Glutamatergic neuron (in vitro differentiated cells): Measurements from ENCODE around the gene HMGB4. TPM values are rescaled to one million over a fixed set of nuclear protein-coding genes. Genes with fewer than 3 reads are reported as not detected.

Experiments
- DNase-seq: peaks from one replicate; pipeline ENCODE4 v3.0.0; 2022
- H3K27ac Mint-ChIP-seq: one replicate; pipeline ENCODE4 v1.8.0; 2020; ENCODE audit warnings: mild to moderate bottlenecking, mixed read lengths, inconsistent platforms; ENCODE audit not compliant: unreplicated experiment
- H3K27me3 Mint-ChIP-seq: one replicate; pipeline ENCODE4 v1.8.0; 2020; ENCODE audit warnings: mild to moderate bottlenecking, moderate library complexity, mixed read lengths, inconsistent platforms; ENCODE audit not compliant: unreplicated experiment
- H3K36me3 Mint-ChIP-seq: one replicate; pipeline ENCODE4 v1.8.0; 2020; ENCODE audit warnings: mild to moderate bottlenecking, mixed read lengths, inconsistent platforms; ENCODE audit not compliant: unreplicated experiment
- H3K4me1 Mint-ChIP-seq: one replicate; pipeline ENCODE4 v1.8.0; 2020; ENCODE audit warnings: mild to moderate bottlenecking, low read depth, mixed read lengths, inconsistent platforms; ENCODE audit not compliant: unreplicated experiment
- H3K4me3 Mint-ChIP-seq: one replicate; pipeline ENCODE4 v1.8.0; 2020; ENCODE audit warnings: mild to moderate bottlenecking, mixed read lengths, inconsistent platforms; ENCODE audit not compliant: unreplicated experiment
- H3K9me3 Mint-ChIP-seq: one replicate; pipeline ENCODE4 v1.8.0; 2020; ENCODE audit warnings: mild to moderate bottlenecking, moderate library complexity, mixed read lengths, inconsistent platforms; ENCODE audit not compliant: unreplicated experiment
- total RNA-seq: library from RNA; stranded (reverse); fragmentation: NEBNext Ultra II Directional; extraction: Animal tissue kit (Norgen Biotek cat#: 25700); gene quantifications from one replicate; pipeline ENCODE4 v1.2.1, GENCODE V29; 2021; ENCODE audit not compliant: unreplicated experiment
- TF ChIP-seq, protein P1 (sequence below): fragments of 200-600 bp; sonication (generic); IDR thresholded peaks from one replicate; pipeline ENCODE4 v1.5.0; 2021; ENCODE audit not compliant: partially characterized antibody, unreplicated experiment

Gene HMGB4
- total RNA-seq, 1 donor from 2014 or later, result not detected

DNA sequence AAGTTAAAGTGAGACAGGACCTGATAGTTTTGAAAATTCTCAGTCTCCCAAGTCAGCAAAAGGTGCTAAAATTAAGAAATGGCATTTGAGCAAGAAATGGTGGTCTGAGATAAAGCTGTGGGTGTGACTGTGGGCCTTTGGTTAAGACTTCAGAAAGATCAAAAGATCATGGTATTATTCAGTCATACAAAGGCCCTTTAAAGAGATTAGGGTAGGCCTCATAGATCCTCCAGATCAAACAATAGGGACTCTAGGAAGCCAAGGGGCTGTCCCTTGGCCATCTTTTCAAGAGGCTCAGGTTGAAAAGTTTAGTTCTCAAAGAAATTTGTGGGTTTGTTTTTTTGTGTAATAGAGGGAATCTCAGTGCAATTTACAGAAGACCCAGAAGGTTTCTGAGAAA lies 8.4 kb downstream of the HMGB4 start:
- Mint-ChIP-seq H3K36me3 (no peaks in the 10 kb centered on the region), H3K27ac (no peak overlapping the region), H3K9me3 (peaks cover 4% of the 10 kb centered on the region), H3K4me1 (no peaks in the 10 kb centered on the region), H3K27me3 (peaks cover 2% of the 10 kb centered on the region), H3K4me3 (no peak overlapping the region)
- TF ChIP-seq, protein P1, sequence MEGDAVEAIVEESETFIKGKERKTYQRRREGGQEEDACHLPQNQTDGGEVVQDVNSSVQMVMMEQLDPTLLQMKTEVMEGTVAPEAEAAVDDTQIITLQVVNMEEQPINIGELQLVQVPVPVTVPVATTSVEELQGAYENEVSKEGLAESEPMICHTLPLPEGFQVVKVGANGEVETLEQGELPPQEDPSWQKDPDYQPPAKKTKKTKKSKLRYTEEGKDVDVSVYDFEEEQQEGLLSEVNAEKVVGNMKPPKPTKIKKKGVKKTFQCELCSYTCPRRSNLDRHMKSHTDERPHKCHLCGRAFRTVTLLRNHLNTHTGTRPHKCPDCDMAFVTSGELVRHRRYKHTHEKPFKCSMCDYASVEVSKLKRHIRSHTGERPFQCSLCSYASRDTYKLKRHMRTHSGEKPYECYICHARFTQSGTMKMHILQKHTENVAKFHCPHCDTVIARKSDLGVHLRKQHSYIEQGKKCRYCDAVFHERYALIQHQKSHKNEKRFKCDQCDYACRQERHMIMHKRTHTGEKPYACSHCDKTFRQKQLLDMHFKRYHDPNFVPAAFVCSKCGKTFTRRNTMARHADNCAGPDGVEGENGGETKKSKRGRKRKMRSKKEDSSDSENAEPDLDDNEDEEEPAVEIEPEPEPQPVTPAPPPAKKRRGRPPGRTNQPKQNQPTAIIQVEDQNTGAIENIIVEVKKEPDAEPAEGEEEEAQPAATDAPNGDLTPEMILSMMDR, result no peak
- no peak for DNase-seq

DNA sequence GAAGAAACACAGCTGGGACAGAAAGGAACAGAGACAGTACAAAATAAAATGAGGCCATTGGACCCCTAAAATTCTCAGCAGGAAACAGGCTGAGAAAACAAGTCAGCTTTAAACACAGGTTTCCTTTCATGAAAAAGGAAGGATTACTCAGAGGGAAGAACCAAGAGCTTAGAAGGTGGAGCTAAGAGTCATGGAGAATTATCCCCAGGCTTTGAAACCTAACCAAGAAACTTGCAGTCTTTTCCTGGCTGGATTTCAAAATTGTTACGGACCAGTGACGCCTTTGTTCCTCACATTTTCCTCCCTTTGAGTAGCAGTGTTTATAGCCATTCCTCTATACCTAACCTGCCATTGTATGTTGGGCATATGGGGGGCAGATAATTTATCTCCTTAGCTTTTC lies 8.8 kb downstream of the HMGB4 start:
- TF ChIP-seq, protein P1, result no peak
- no peak overlapping the region for H3K27ac Mint-ChIP-seq
- no peak overlapping the region for H3K4me3 Mint-ChIP-seq
- no peaks in the 10 kb centered on the region for H3K4me1 Mint-ChIP-seq
- H3K36me3 Mint-ChIP-seq, result no peaks in the 10 kb centered on the region
- H3K27me3 Mint-ChIP-seq, result peaks cover 2% of the 10 kb centered on the region
- no peak for DNase-seq
- peaks cover 4% of the 10 kb centered on the region for H3K9me3 Mint-ChIP-seq

DNA sequence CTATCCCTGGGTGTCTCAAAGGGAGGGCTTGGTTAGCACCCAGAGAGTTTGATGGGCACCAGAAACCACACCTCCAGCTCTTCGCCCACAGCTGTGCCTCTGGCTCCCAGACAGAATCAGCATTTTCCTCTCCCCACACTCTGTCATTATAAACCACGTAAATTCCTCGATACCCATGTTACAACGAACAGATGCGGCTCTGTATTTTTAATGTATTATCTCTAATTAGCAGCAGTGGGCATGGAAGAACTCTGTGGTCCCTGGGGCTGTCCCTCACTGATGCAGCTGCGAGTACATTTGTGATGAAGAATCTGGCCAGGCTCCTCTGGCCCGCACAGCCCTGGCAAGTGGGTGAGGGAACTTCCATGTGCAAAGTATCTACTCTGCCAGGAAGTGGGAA lies 10.8 kb downstream of the HMGB4 start:
- H3K27me3 Mint-ChIP-seq, result peaks cover 2% of the 10 kb centered on the region
- no peak overlapping the region for H3K4me3 Mint-ChIP-seq
- no peaks in the 10 kb centered on the region for H3K36me3 Mint-ChIP-seq
- H3K9me3 Mint-ChIP-seq, result peaks cover under 1% of the 10 kb centered on the region
- DNase-seq, result no peak
- no peak overlapping the region for H3K27ac Mint-ChIP-seq
- H3K4me1 Mint-ChIP-seq, result no peaks in the 10 kb centered on the region
- TF ChIP-seq, protein P1, result no peak

DNA sequence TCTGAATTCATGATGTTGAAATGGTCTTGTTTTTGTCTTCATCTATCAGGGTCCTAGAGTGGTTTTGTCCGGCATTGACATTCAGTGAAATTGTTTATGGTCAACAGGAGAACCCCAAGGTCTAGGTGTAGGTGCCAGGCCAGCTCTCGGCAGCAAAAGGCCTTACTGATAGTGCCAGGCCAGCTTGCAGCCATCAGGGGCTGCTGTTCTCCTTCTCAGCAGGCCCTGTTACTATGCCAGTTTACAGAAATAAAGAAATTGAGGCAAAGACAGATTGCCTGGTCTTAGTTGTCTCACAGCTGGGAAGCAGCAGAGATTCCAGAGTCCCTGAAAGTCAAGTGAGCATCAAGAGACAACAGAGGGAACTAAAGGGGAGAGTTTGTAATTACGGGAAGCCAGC lies 12.0 kb downstream of the HMGB4 start:
- no peaks in the 10 kb centered on the region for H3K36me3 Mint-ChIP-seq
- H3K4me3 Mint-ChIP-seq, result no peak overlapping the region
- H3K27ac Mint-ChIP-seq, result no peak overlapping the region
- H3K4me1 Mint-ChIP-seq, result no peaks in the 10 kb centered on the region
- peaks cover 2% of the 10 kb centered on the region for H3K27me3 Mint-ChIP-seq
- TF ChIP-seq, protein P1, result no peak
- no peak for DNase-seq
- H3K9me3 Mint-ChIP-seq, result no peaks in the 10 kb centered on the region

DNA sequence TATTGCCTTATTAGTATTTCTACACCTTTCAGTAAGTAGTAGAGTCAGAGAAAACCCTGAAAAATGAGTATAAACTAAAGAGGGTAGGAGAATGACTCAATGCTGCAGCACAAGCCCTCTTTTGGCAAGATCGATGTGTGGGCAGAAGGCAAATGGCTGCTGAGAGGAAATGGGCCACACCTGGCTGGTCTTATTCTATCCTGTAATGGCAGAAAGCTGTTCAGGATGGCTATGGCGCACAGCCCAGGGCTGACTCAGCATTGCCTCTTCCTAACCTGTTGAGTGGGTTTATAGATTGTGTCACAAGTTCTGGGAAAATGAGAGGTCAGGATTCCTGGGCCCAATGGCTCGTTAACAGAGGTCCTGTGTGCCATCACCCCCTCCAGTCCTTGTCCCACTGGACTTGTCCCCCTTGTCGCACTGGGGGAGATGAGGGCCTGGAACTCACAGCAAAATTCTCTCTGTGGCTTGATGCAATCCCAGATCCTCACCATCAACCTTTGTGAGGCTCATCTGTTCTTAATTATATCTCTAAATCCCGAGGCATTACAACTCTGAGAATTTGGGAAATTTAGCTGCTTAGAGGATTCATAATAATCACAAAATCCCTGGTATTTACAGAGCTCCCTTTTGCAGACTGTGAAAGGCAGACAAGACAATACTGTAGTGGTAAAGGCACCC lies 13.2 kb downstream of the HMGB4 start:
- H3K4me3 Mint-ChIP-seq, result no peak overlapping the region
- no peaks in the 10 kb centered on the region for H3K9me3 Mint-ChIP-seq
- H3K27me3 Mint-ChIP-seq, result peaks cover 2% of the 10 kb centered on the region
- H3K4me1 Mint-ChIP-seq, result no peaks in the 10 kb centered on the region
- H3K36me3 Mint-ChIP-seq, result no peaks in the 10 kb centered on the region
- H3K27ac Mint-ChIP-seq, result no peak overlapping the region
- TF ChIP-seq, protein P1, result no peak
- DNase-seq, result no peak
